K562 (cell line): ENCODE measurements around the gene PRPSAP1. TPM values are rescaled to one million over a fixed set of nuclear protein-coding genes. Genes with fewer than 3 reads are reported as not detected.
A peak's percentile ranks its signal among the peaks of the same experiment; 100 is the strongest.

Source experiments
- C11orf30 ChIP-seq: fragments of 450-650 bp; IDR thresholded peaks from 2 replicates; pipeline ENCODE4 v1.6.1; 2016; ENCODE audit warnings: low read depth, mild to moderate bottlenecking
- CREBBP ChIP-seq: IDR thresholded peaks from one replicate; pipeline ENCODE4 v1.6.1; 2012; ENCODE audit warnings: low read depth, mild to moderate bottlenecking, control low read depth, inconsistent platforms, low read length
- ETS2 ChIP-seq: IDR thresholded peaks from 2 replicates; pipeline ENCODE4 v1.6.1; 2016; ENCODE audit warnings: borderline replicate concordance, missing genetic modification characterization, mild to moderate bottlenecking, moderate library complexity, missing compliant biosample characterization; ENCODE audit not compliant: poor library complexity, severe bottlenecking
- ILK ChIP-seq: fragments of 450-650 bp; IDR thresholded peaks from 2 replicates; pipeline ENCODE4 v1.6.1; 2016; ENCODE audit warnings: missing genetic modification characterization, low read depth, mild to moderate bottlenecking, missing compliant biosample characterization, moderate library complexity, borderline replicate concordance
- IRF1 ChIP-seq: sonication (generic); formaldehyde crosslinking; IDR thresholded peaks from 2 replicates; pipeline ENCODE4 v1.8.0; 2022; ENCODE audit warnings: missing genetic modification reagents, mild to moderate bottlenecking, borderline replicate concordance
- KDM1A ChIP-seq, 2 experiments: fragments of 450-650 bp; IDR thresholded peaks; 2 replicates each; pipeline ENCODE4 v1.6.1; 2016; ENCODE audit warnings: mild to moderate bottlenecking in 2 of 2
- L3MBTL2 ChIP-seq: fragments of 450-650 bp; IDR thresholded peaks from 2 replicates; pipeline ENCODE4 v1.6.1; 2016; ENCODE audit warnings: mild to moderate bottlenecking, moderate library complexity
- MYNN ChIP-seq, 2 experiments: sonication (generic); formaldehyde crosslinking in 1 of 2; IDR thresholded peaks; 2 replicates each; pipeline versions ENCODE4 v1.5.0 to v1.6.1; 2016 to 2020; ENCODE audit warnings: antibody characterized with exemption in 1 of 2, missing genetic modification reagents in 1 of 2
- NBN ChIP-seq: fragments of 450-650 bp; IDR thresholded peaks from 2 replicates; pipeline ENCODE4 v1.6.1; 2016; ENCODE audit warnings: low read depth, mild to moderate bottlenecking
- NCOA1 ChIP-seq: fragments of 450-650 bp; IDR thresholded peaks from 2 replicates; pipeline ENCODE4 v1.6.1; 2016; ENCODE audit warnings: low read depth
- NCOR1 ChIP-seq: fragments of 450-650 bp; IDR thresholded peaks from 2 replicates; pipeline ENCODE4 v1.6.1; 2016; ENCODE audit warnings: mild to moderate bottlenecking, moderate library complexity
- NFE2L1 ChIP-seq: fragments of 450-650 bp; IDR thresholded peaks from 2 replicates; pipeline ENCODE4 v1.6.1; 2016; ENCODE audit warnings: missing genetic modification characterization, low read depth, mild to moderate bottlenecking, missing compliant biosample characterization, moderate library complexity, borderline replicate concordance
- NR2F6 ChIP-seq: fragments of 450-650 bp; formaldehyde crosslinking; IDR thresholded peaks from 2 replicates; pipeline ENCODE4 v1.4.0; 2020; ENCODE audit warnings: mild to moderate bottlenecking
- RBM34 ChIP-seq: fragments of 200-400 bp; formaldehyde crosslinking; IDR thresholded peaks from 2 replicates; pipeline ENCODE4 v1.6.1; 2018; ENCODE audit warnings: low read length, borderline replicate concordance; ENCODE audit not compliant: insufficient read depth
- RNF2 ChIP-seq: sonication (generic); IDR thresholded peaks from 2 replicates; pipeline ENCODE4 v1.6.1; 2016
- SAP30 ChIP-seq: fragments of 200-600 bp; sonication (generic); IDR thresholded peaks from 2 replicates; pipeline ENCODE4 v1.6.1; 2012; ENCODE audit warnings: borderline replicate concordance, low read depth, mild to moderate bottlenecking, moderate library complexity, low read length, control low read depth, inconsistent platforms; ENCODE audit not compliant: insufficient read depth, poor library complexity, severe bottlenecking
- SMC3 ChIP-seq: conservative IDR thresholded peaks from 2 replicates; pipeline ENCODE4 v1.6.1; 2011; ENCODE audit warnings: low read depth, low read length, improper control_type of control experiment; ENCODE audit not compliant: insufficient read depth
- SOX6 ChIP-seq: fragments of 450-650 bp; IDR thresholded peaks from 2 replicates; pipeline ENCODE4 v1.6.1; 2014; ENCODE audit warnings: mild to moderate bottlenecking
- SRF ChIP-seq, 2 experiments: fragments of 250-450, 450-650 bp in 1 of 2; sonication (Bioruptor Pico) in 1 of 2; sonication (generic) in 1 of 2; formaldehyde crosslinking; IDR thresholded peaks; 2 replicates each; pipeline versions ENCODE4 v1.5.0 to v1.5.1; 2020 to 2022; ENCODE audit warnings: mild to moderate bottlenecking in 1 of 2, missing genetic modification reagents in 1 of 2
- TEAD1 ChIP-seq, 2 experiments: fragments of 450-650 bp in 1 of 2; sonication (generic) in 1 of 2; formaldehyde crosslinking; IDR thresholded peaks; 2 replicates each; pipeline versions ENCODE4 v1.4.0 to v1.8.0; 2020 to 2022; ENCODE audit warnings: mild to moderate bottlenecking in 2 of 2, missing genetic modification reagents in 1 of 2
- TRIM24 ChIP-seq, 2 experiments: fragments of 450-650 bp; IDR thresholded peaks; 2 replicates each; pipeline ENCODE4 v1.6.1; 2016
- XRCC3 ChIP-seq: fragments of 450-650 bp; IDR thresholded peaks from 2 replicates; pipeline ENCODE4 v1.6.1; 2017; ENCODE audit warnings: mild to moderate bottlenecking, moderate library complexity
- YBX1 ChIP-seq: fragments of 450-650 bp; IDR thresholded peaks from 2 replicates; pipeline ENCODE4 v1.7.1; 2016; ENCODE audit warnings: mild to moderate bottlenecking
- ZBTB26 ChIP-seq: fragments of 450-650 bp; formaldehyde crosslinking; IDR thresholded peaks from 2 replicates; pipeline ENCODE4 v1.4.0; 2022; ENCODE audit warnings: missing genetic modification characterization
- ZC3H11A ChIP-seq: IDR thresholded peaks from 2 replicates; pipeline ENCODE4 v1.6.1; 2012; ENCODE audit warnings: low read depth, low read length, improper control_type of control experiment
- ZNF263 ChIP-seq: sonication (generic); formaldehyde crosslinking; IDR thresholded peaks from 2 replicates; pipeline ENCODE4 v1.8.0; 2022; ENCODE audit warnings: mild to moderate bottlenecking, missing genetic modification reagents, borderline replicate concordance
- ZNF75A ChIP-seq: fragments of 450-650 bp; formaldehyde crosslinking; IDR thresholded peaks from 2 replicates; pipeline ENCODE4 v1.4.0; 2020; ENCODE audit warnings: mild to moderate bottlenecking
- polyA plus RNA-seq, 8 experiments: library from polyadenylated mRNA; depleted of rRNA in 4 of 8; stranded (reverse) in 5 of 8; unstranded in 3 of 8; fragments of >200 nt; fragmentation: Nextera tagmentation in 2 of 8; fragmentation: Illumina TruSeq in 1 of 8; extraction: Ambion mirVana in 2 of 8; extraction: Trizol in 1 of 8; gene quantifications; 2 replicates each; pipeline versions ENCODE4 v1.2.1 to v1.2.3, GENCODE V29; 2011 to 2014; ENCODE audit warnings: inconsistent platforms in 1 of 8, missing spikeins in 1 of 8
- total RNA-seq, 7 experiments: library from RNA; depleted of rRNA in 6 of 7; stranded (reverse); fragments of >200 nt in 6 of 7; fragmentation: Illumina TruSeq in 2 of 7; extraction: Trizol in 2 of 7; gene quantifications; 2 replicates each; pipeline versions ENCODE4 v1.2.1 to v1.2.3, GENCODE V29; 2011 to 2021; ENCODE audit warnings: low replicate concordance in 1 of 7

The PRPSAP1 gene
- total and polyA plus RNA-seq, 9 of the 15 experiments (the other 6 are each of a cell fraction or from before 2014, with no cell fraction given) = 21.9 to 77.1 (median 40.8) TPM

- TF ChIP-seq SOX6 = peak; percentile 64
- peak; percentile 23; the same call in 1 of the 2 replicates for TF ChIP-seq NCOA1
- peak; percentile 88 for TF ChIP-seq NCOR1
- TF ChIP-seq ZBTB26 (CRISPR knock-in tag) = no peak
- TF ChIP-seq TEAD1 (CRISPR knock-in tag; IDR thresholded peaks at IDR 0.05) = 0 out of 4 replicates have a peak, but pooled peaks of 1 of the 2 experiments have one; percentile 25
- TF ChIP-seq SMC3 = no peak
- TF ChIP-seq XRCC3 = no peak
- no peak for TF ChIP-seq ETS2 (tag)
- no peak for TF ChIP-seq NR2F6 (CRISPR knock-in tag)
- TF ChIP-seq NBN = peak; percentile 68; the same call in 1 of the 2 replicates
- TF ChIP-seq ILK (tag) = no peak
- 0 out of 4 replicates have a peak, but pooled peaks of 1 of the 2 experiments have one; percentile 34 for TF ChIP-seq SRF (CRISPR knock-in tag; IDR thresholded peaks at IDR 0.05)
- TF ChIP-seq ZC3H11A = no peak
- TF ChIP-seq RBM34 = no peak
- TF ChIP-seq MYNN (IDR thresholded peaks at IDR 0.05) = peak; percentile 85
- TF ChIP-seq MYNN (CRISPR knock-in tag; IDR thresholded peaks at IDR 0.05) = no peak
- no peak for TF ChIP-seq IRF1 (CRISPR knock-in tag)
- no peak for TF ChIP-seq SAP30
- TF ChIP-seq RNF2 = peak; percentile 73
- no peak for TF ChIP-seq ZNF75A
- TF ChIP-seq ZNF263 = 0 out of 2 replicates have a peak, but pooled peaks have one; percentile 12
- TF ChIP-seq YBX1 = no peak
- peak in 1 of 2 experiments; percentile 65; a peak in 2 of 4 replicates for TF ChIP-seq TRIM24 (IDR thresholded peaks at IDR 0.05)
- TF ChIP-seq CREBBP = no peak
- TF ChIP-seq C11orf30 = peak; percentile 94
- TF ChIP-seq L3MBTL2 = peak; percentile 47; the same call in 1 of the 2 replicates
- peak; percentile 97 to 98 for TF ChIP-seq KDM1A (IDR thresholded peaks at IDR 0.05)
- peak; percentile 20; the same call in 1 of the 2 replicates for TF ChIP-seq NFE2L1 (tag)
These were observed 1.1 kb upstream of the PRPSAP1 start (continued) for GRCh38 chr17:76354747-76355310.
